Mesendoderm (in vitro differentiated cells): ENCODE data around the gene RAI14.

Experiments used
- DNase-seq: peaks from one replicate; pipeline ENCODE4 v3.0.0; 2013
- H2AK5ac ChIP-seq: 2 replicates; pipeline ENCODE4 v1.6.1; 2013; ENCODE audit warnings: low read length, inconsistent platforms
- H2BK120ac ChIP-seq: 2 replicates; pipeline ENCODE4 v1.6.1; 2013; ENCODE audit warnings: low read depth, mild to moderate bottlenecking, low read length, moderate library complexity, mixed read lengths
- H2BK15ac ChIP-seq: replicated peaks from 2 replicates; pipeline ENCODE4 v1.6.1; 2013; ENCODE audit warnings: low read depth, mild to moderate bottlenecking, moderate library complexity
- H2BK5ac ChIP-seq: 2 replicates; pipeline ENCODE4 v1.6.1; 2013; ENCODE audit warnings: low read length, inconsistent platforms
- H3K18ac ChIP-seq: 2 replicates; pipeline ENCODE4 v1.6.1; 2013; ENCODE audit warnings: mild to moderate bottlenecking, low read length, mixed read lengths
- H3K23ac ChIP-seq: one replicate; pipeline ENCODE4 v1.6.1; 2013; ENCODE audit warnings: low read length
- H3K27ac ChIP-seq: 2 replicates; pipeline ENCODE4 v1.5.1; 2013; ENCODE audit warnings: low read depth, mild to moderate bottlenecking, inconsistent platforms, low read length, moderate library complexity
- H3K27me3 ChIP-seq: 2 replicates; pipeline ENCODE4 v1.6.1; 2013; ENCODE audit warnings: low read length, control low read depth, mild to moderate bottlenecking, inconsistent platforms; ENCODE audit not compliant: insufficient read depth, poor library complexity
- H3K36me3 ChIP-seq: 2 replicates; pipeline ENCODE4 v1.6.1; 2013; ENCODE audit warnings: low read length, inconsistent platforms; ENCODE audit not compliant: control insufficient read depth, insufficient read depth
- H3K4ac ChIP-seq: one replicate; pipeline ENCODE4 v1.6.1; 2013; ENCODE audit warnings: low read depth, mild to moderate bottlenecking, low read length, moderate library complexity
- H3K4me1 ChIP-seq: 2 replicates; pipeline ENCODE4 v1.6.1; 2013; ENCODE audit warnings: low read depth, low read length, inconsistent platforms; ENCODE audit not compliant: control insufficient read depth
- H3K4me2 ChIP-seq: 2 replicates; pipeline ENCODE4 v1.6.1; 2013; ENCODE audit warnings: low read length
- H3K4me3 ChIP-seq: 2 replicates; pipeline ENCODE4 v1.5.1; 2013; ENCODE audit warnings: mild to moderate bottlenecking, low read length
- H3K56ac ChIP-seq: one replicate; pipeline ENCODE4 v1.6.1; 2013; ENCODE audit warnings: low read length
- H3K79me1 ChIP-seq: 2 replicates; pipeline ENCODE4 v1.6.1; 2013; ENCODE audit warnings: low read length, inconsistent platforms
- H3K79me2 ChIP-seq: 2 replicates; pipeline ENCODE4 v1.6.1; 2013; ENCODE audit warnings: mild to moderate bottlenecking, low read length; ENCODE audit not compliant: control insufficient read depth, insufficient read depth
- H3K9ac ChIP-seq: 2 replicates; pipeline ENCODE4 v1.6.1; 2013; ENCODE audit warnings: low read length, inconsistent platforms
- H4K5ac ChIP-seq: one replicate; pipeline ENCODE4 v1.6.1; 2013; ENCODE audit warnings: low read length
- H4K8ac ChIP-seq: one replicate; pipeline ENCODE4 v1.6.1; 2013; ENCODE audit warnings: low read depth, mild to moderate bottlenecking, control low read depth, low read length, moderate library complexity
- WGBS: extraction: QIAGEN DNeasy Blood & Tissue Kit; methylation state at CpG from one replicate; pipeline ENCODE4 v1.1.7; 2013; ENCODE audit warnings: low lambda C conversion rate, missing lambda C conversion rate; ENCODE audit not compliant: insufficient coverage; ENCODE audit errors: extremely low coverage; 5-methylcytosine and 5-hydroxymethylcytosine counted together

Gene RAI14

DNA sequence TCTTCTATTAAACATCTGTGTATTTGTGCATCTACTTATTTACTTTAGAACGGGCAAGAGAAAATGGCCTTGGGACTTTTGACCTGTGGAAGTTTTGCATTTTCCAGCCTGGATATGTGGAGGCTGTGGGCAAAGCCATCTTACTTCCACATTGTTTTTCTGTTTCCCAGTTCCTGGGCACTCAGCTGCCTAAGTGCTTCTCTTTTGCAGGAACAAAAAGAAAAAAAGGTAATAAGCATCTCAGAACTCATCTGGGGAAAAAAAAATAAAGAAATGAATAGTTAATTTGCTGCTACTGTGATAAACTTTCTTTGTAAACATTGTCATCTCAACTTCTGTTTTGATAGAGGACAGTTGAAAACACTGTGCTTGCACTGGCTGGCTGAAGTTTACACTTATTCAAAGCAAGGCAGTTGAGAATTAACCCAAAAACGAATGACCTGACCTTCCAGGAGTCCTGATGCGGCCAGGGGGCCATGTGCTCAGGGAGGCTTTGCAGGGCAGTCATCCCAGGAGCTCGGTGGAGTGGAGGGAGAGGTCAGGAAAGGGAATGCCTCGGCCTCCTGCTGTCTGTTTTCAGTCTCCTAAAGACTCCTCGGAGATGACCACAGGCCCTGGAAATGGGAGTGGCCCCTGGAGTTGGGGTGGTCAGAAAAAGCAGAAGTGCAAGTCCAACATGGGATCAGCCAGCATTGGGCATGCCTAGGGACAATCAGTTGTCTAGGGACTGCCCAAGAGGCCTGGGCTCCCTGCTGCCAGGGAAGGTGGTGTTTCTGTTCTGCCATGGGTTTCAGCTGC, 75.5 kb downstream of the RAI14 start:
- no peak overlapping the region for H3K18ac ChIP-seq
- no peak overlapping the region for H2AK5ac ChIP-seq
- H3K4me1 ChIP-seq, result peaks cover 2% of the 10 kb centered on the region
- no peaks in the 10 kb centered on the region for H3K27me3 ChIP-seq
- no peak overlapping the region for H3K23ac ChIP-seq
- no peak overlapping the region for H3K4ac ChIP-seq
- peaks cover 8% of the 10 kb centered on the region for H3K79me1 ChIP-seq
- H4K8ac ChIP-seq, result no peak overlapping the region
- no peak overlapping the region for H3K56ac ChIP-seq
- H3K36me3 ChIP-seq, result no peaks in the 10 kb centered on the region
- no peak overlapping the region for H3K4me2 ChIP-seq
- no CpG with 5 or more reads among the region's 6 CpGs for WGBS
- DNase-seq, result no peak
- no peak overlapping the region for H4K5ac ChIP-seq
- no peak overlapping the region for H2BK120ac ChIP-seq
- H3K4me3 ChIP-seq, result no peak overlapping the region
- no peak overlapping the region for H2BK5ac ChIP-seq
- H3K27ac ChIP-seq, result no peak overlapping the region
- H2BK15ac ChIP-seq, result no peak overlapping the region
- peaks cover 10% of the 10 kb centered on the region for H3K79me2 ChIP-seq
- no peak overlapping the region for H3K9ac ChIP-seq

DNA sequence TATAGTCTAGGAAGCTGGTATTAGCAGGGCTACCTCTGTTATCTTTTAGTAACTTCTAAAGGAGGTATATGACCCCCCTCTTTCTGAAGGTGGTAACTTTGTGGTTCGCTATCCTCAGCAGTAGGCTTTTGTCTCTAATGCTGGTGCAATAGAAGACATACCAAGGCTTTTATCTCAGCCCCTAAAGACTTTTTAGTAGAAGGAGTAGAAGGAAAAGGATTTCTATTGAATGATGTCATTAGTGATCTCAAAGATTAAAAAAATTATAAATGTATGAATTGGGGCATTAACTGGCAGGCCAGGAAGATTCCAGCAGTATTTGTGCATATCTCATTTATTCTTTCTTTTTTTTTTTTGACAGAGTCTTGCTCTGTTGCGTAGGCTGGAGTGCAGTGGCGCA, 78.2 kb downstream of the RAI14 start:
- Histone ChIP-seq H3K79me2 (peaks cover 13% of the 10 kb centered on the region), H2BK5ac (no peak overlapping the region), H3K79me1 (peaks cover 8% of the 10 kb centered on the region), H3K27ac (no peak overlapping the region), H2AK5ac (no peak overlapping the region), H3K4me3 (no peak overlapping the region), H4K5ac (no peak overlapping the region), H3K56ac (no peak overlapping the region), H2BK120ac (no peak overlapping the region), H3K18ac (no peak overlapping the region), H3K36me3 (no peaks in the 10 kb centered on the region), H3K4me1 (peaks cover 2% of the 10 kb centered on the region), H3K4me2 (no peak overlapping the region), H4K8ac (no peak overlapping the region), H2BK15ac (no peak overlapping the region), H3K27me3 (no peaks in the 10 kb centered on the region), H3K9ac (no peak overlapping the region), H3K4ac (no peak overlapping the region), H3K23ac (no peak overlapping the region)
- DNase-seq, result peak; percentile 28
- WGBS, result no CpG with 5 or more reads among the region's 3 CpGs

DNA sequence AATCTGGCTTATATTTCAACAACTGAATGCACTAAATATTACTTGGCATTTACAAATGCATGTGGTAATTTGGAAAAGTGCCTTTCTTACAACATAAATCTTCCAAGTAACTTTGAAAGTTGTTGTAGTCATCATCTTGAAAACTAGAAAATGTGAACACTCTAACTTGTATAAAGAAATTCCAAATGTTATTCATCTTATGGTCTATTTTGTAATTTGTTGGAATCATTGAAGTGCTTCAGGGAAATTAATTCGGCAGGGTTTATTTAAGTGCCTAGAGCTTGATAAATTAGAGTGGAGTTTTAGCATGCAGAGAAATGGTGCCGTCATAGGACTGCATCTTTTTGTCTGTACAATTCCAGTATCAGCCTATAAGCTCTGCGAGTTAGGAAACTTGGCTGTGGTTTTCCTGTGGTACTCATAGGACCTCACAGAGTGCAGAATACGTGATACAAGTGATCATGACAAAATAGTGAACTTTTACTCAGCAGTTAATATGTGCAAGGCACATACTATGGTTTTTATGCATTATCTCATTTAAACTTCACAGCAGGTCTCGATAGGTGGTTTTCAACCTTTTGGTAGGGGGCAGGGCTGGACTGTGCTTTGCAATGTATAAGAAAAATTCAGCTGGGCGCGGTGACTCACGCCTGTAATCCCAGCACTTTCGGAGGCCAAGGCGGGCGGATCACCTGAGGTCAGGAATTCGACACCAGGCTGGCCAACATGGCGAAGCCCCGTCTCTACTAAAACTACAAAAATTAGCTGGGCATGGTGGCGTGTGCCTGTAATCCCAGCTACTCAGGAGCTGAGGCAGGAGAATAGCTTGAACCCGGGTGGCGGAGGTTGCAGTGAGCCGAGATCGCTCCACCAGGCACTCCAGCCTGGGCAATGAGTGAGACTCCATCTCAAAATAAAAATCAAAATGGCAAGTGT, 79.6 kb downstream of the RAI14 start:
- H3K36me3 ChIP-seq, result no peaks in the 10 kb centered on the region
- H3K4me2 ChIP-seq, result no peak overlapping the region
- no peaks in the 10 kb centered on the region for H3K27me3 ChIP-seq
- H2AK5ac ChIP-seq, result no peak overlapping the region
- no peak overlapping the region for H3K4ac ChIP-seq
- no peak overlapping the region for H4K5ac ChIP-seq
- no peak overlapping the region for H2BK120ac ChIP-seq
- H3K27ac ChIP-seq, result no peak overlapping the region
- H3K79me2 ChIP-seq, result peaks cover 20% of the 10 kb centered on the region
- peaks cover 2% of the 10 kb centered on the region for H3K4me1 ChIP-seq
- no peak overlapping the region for H2BK5ac ChIP-seq
- peaks cover 13% of the 10 kb centered on the region for H3K79me1 ChIP-seq
- H2BK15ac ChIP-seq, result no peak overlapping the region
- no peak overlapping the region for H4K8ac ChIP-seq
- H3K18ac ChIP-seq, result no peak overlapping the region
- no peak overlapping the region for H3K23ac ChIP-seq
- H3K9ac ChIP-seq, result no peak overlapping the region
- no peak overlapping the region for H3K4me3 ChIP-seq
- no CpG with 5 or more reads among the region's 19 CpGs for WGBS
- H3K56ac ChIP-seq, result no peak overlapping the region
- peak; percentile 40 for DNase-seq

DNA sequence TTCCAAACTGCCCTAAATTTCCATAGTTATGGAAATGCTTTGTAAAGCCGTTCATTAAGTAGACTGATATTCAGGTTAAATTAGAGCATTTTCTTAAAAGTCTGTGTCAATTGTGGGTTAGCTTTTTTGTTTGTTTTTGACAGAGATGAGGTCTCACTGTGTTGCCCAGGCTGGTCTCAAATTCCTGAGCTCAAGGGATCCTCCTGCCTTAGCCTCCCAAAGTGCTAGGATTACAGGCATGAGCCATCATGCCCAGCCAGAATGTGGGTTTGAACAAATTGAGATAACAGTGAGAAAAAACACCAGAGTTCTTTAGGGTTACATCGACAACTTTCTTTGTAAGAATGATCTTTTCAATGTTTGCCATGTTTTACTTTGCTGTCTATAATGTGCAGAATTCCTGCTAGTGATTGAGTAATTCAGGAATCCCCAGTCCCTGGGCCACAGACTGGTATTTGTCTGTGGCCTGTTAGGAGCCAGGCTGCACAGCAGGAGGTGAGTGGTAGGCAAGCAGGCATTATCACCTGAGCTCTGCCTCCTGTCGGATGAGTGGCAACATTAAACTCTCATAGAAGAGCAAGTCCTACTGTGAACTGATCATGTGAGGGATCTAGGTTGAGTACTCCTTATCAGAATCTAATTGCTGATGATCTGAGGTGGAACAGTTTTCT, 80.5 kb downstream of the RAI14 start:
- no CpG with 5 or more reads among the region's 3 CpGs for WGBS
- Histone ChIP-seq H2BK5ac (no peak overlapping the region), H2BK15ac (no peak overlapping the region), H3K4ac (no peak overlapping the region), H3K79me2 (peaks cover 21% of the 10 kb centered on the region), H4K8ac (no peak overlapping the region), H3K18ac (no peak overlapping the region), H3K56ac (no peak overlapping the region), H3K79me1 (peaks cover 13% of the 10 kb centered on the region), H3K27me3 (no peaks in the 10 kb centered on the region), H2AK5ac (no peak overlapping the region), H3K36me3 (no peaks in the 10 kb centered on the region), H3K23ac (no peak overlapping the region), H3K4me1 (peaks cover 2% of the 10 kb centered on the region), H2BK120ac (no peak overlapping the region), H3K4me2 (no peak overlapping the region), H3K27ac (no peak overlapping the region), H3K4me3 (no peak overlapping the region), H3K9ac (no peak overlapping the region), H4K5ac (no peak overlapping the region)
- DNase-seq, result peak; percentile 92

DNA sequence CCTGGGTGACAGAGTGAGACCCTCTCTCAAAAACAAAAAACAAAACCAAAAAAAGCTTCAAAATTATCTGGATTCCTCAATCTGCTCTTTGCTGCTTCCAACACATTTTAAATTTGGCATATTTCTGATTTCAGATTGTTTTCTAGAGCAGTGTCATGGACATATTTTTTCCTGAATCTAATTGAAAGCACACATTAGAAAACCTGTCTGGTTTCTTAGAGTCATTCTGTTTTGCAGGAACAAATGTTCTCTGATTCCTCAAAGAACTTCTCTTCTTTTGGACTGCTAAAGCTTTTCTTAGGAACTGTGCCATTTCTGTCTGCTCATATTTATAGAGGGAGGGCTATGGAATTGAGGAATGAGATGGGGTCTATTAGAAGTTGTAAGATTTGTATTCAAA, 81.6 kb downstream of the RAI14 start:
- peaks cover 12% of the 10 kb centered on the region for H3K79me1 ChIP-seq
- H3K4me3 ChIP-seq, result no peak overlapping the region
- no peak overlapping the region for H3K9ac ChIP-seq
- H4K5ac ChIP-seq, result no peak overlapping the region
- no peak overlapping the region for H4K8ac ChIP-seq
- H3K79me2 ChIP-seq, result peaks cover 25% of the 10 kb centered on the region
- no peak overlapping the region for H2BK120ac ChIP-seq
- H3K4me2 ChIP-seq, result no peak overlapping the region
- H2BK15ac ChIP-seq, result no peak overlapping the region
- H3K56ac ChIP-seq, result no peak overlapping the region
- H2BK5ac ChIP-seq, result no peak overlapping the region
- H3K36me3 ChIP-seq, result no peaks in the 10 kb centered on the region
- peaks cover 2% of the 10 kb centered on the region for H3K4me1 ChIP-seq
- no peak overlapping the region for H3K27ac ChIP-seq
- no peak overlapping the region for H3K23ac ChIP-seq
- H2AK5ac ChIP-seq, result no peak overlapping the region
- H3K27me3 ChIP-seq, result no peaks in the 10 kb centered on the region
- no peak for DNase-seq
- H3K18ac ChIP-seq, result no peak overlapping the region
- no peak overlapping the region for H3K4ac ChIP-seq
